ENCODE results near the gene NTSR2. TPM values are rescaled to one million over a fixed set of nuclear protein-coding genes. Genes with fewer than 3 reads are reported as not detected.
A peak's percentile ranks its signal among the peaks of the same experiment; 100 is the strongest.

NTSR2 gene
- total and polyA plus RNA-seq, 7 experiments from 2014 or later, result not detected

GRCh38 chr2:11616097-11616687 lies 53.8 kb downstream of the NTSR2 start:
- Mint-ChIP-seq H3K27ac (peak overlapping the region in 1 of 9 donors; percentile 29), H3K27me3 (peaks cover 0 to 6% (median 0%) of the 10 kb centered on the region in 5 donors), H3K4me3 (no peak overlapping the region), H3K9me3 (no peaks in the 10 kb centered on the region), H3K4me1 (no peaks in the 10 kb centered on the region), H3K36me3 (no peaks in the 10 kb centered on the region)
- ChIA-PET CTCF (no interaction called here), POLR2A (no interaction called here)
- Histone ChIP-seq H3K27ac (ENCODE audit: low read depth, low read length) (no peak overlapping the region), H3K4me1 (ENCODE audit: control insufficient read depth in 2 of 2, insufficient read depth in 2 of 2, low read length in 2 of 2) (no peaks in the 10 kb centered on the region), H3K4me3 (ENCODE audit: low read length) (no peak overlapping the region), H3K9me3 (ENCODE audit: control insufficient read depth in 2 of 3, low read length in 3 of 3) (no peaks in the 10 kb centered on the region), H3K27me3 (ENCODE audit: control insufficient read depth in 2 of 2, insufficient read depth in 2 of 2, low read length in 2 of 2) (no peaks in the 10 kb centered on the region), H3K36me3 (ENCODE audit: control insufficient read depth in 2 of 3, insufficient read depth in 3 of 3, low read length in 3 of 3) (no peaks in the 10 kb centered on the region)
- ATAC-seq (no peak), DNase-seq (no peak)
- intact Hi-C loops (cut with micrococcal nuclease), result no loop called here

GRCh38 chr2:11615209-11615608 lies 54.8 kb downstream of the NTSR2 start:
- Mint-ChIP-seq H3K27ac (no peak overlapping the region), H3K4me1 (no peaks in the 10 kb centered on the region), H3K27me3 (peaks cover 0 to 8% (median 0%) of the 10 kb centered on the region in 5 donors), H3K9me3 (no peaks in the 10 kb centered on the region), H3K4me3 (no peak overlapping the region), H3K36me3 (no peaks in the 10 kb centered on the region)
- Histone ChIP-seq H3K27me3 (ENCODE audit: control insufficient read depth in 2 of 2, insufficient read depth in 2 of 2, low read length in 2 of 2) (no peaks in the 10 kb centered on the region), H3K4me1 (ENCODE audit: control insufficient read depth in 2 of 2, insufficient read depth in 2 of 2, low read length in 2 of 2) (no peaks in the 10 kb centered on the region), H3K27ac (ENCODE audit: low read depth, low read length) (no peak overlapping the region), H3K36me3 (ENCODE audit: control insufficient read depth in 2 of 3, insufficient read depth in 3 of 3, low read length in 3 of 3) (no peaks in the 10 kb centered on the region), H3K9me3 (ENCODE audit: control insufficient read depth in 2 of 3, low read length in 3 of 3) (no peaks in the 10 kb centered on the region), H3K4me3 (ENCODE audit: low read length) (no peak overlapping the region)
- no peak for DNase-seq
- CTCF ChIA-PET, result interaction anchor here (0.6 kb wide), 1 partner anchor 761 kb away, joined by 3 read pairs; no protein-coding TSS in a partner anchor
- no peak for ATAC-seq
- intact Hi-C loops (cut with micrococcal nuclease), result no loop called here
- POLR2A ChIA-PET, result no interaction called here

- peaks cover 0 to 13% (median 0%) of the 10 kb centered on the region in 5 donors for H3K27me3 Mint-ChIP-seq
- DNase-seq, result no peak
- Histone ChIP-seq H3K9me3 (ENCODE audit: control insufficient read depth in 2 of 3, low read length in 3 of 3) (no peaks in the 10 kb centered on the region), H3K4me1 (ENCODE audit: control insufficient read depth in 2 of 2, insufficient read depth in 2 of 2, low read length in 2 of 2) (no peaks in the 10 kb centered on the region), H3K4me3 (ENCODE audit: low read length) (no peak overlapping the region), H3K27ac (ENCODE audit: low read depth, low read length) (no peak overlapping the region), H3K27me3 (ENCODE audit: control insufficient read depth in 2 of 2, insufficient read depth in 2 of 2, low read length in 2 of 2) (no peaks in the 10 kb centered on the region), H3K36me3 (ENCODE audit: control insufficient read depth in 2 of 3, insufficient read depth in 3 of 3, low read length in 3 of 3) (no peaks in the 10 kb centered on the region)
- intact Hi-C loops (cut with micrococcal nuclease), result no loop called here
- H3K4me3 Mint-ChIP-seq, result no peak overlapping the region
- no peak for ATAC-seq
- no peak overlapping the region for H3K27ac Mint-ChIP-seq
- H3K4me1 Mint-ChIP-seq, result no peaks in the 10 kb centered on the region
- H3K9me3 Mint-ChIP-seq, result no peaks in the 10 kb centered on the region
- CTCF ChIA-PET, result no interaction called here
- no peaks in the 10 kb centered on the region for H3K36me3 Mint-ChIP-seq
- POLR2A ChIA-PET, result no interaction called here
Observed at GRCh38 chr2:11613297-11613696, 56.7 kb downstream of the NTSR2 start.

GRCh38 chr2:11612553-11613215 lies 57.3 kb downstream of the NTSR2 start:
- no peaks in the 10 kb centered on the region for H3K9me3 ChIP-seq (ENCODE audit: control insufficient read depth in 2 of 3, low read length in 3 of 3)
- peaks cover 0 to 15% (median 0%) of the 10 kb centered on the region in 5 donors for H3K27me3 Mint-ChIP-seq
- ATAC-seq (no peak), DNase-seq (no peak)
- H3K36me3 Mint-ChIP-seq, result no peaks in the 10 kb centered on the region
- H3K27ac ChIP-seq (ENCODE audit: low read depth, low read length), result no peak overlapping the region
- no peaks in the 10 kb centered on the region for H3K9me3 Mint-ChIP-seq
- H3K4me1 ChIP-seq (ENCODE audit: control insufficient read depth in 2 of 2, insufficient read depth in 2 of 2, low read length in 2 of 2), result no peaks in the 10 kb centered on the region
- no peaks in the 10 kb centered on the region for H3K36me3 ChIP-seq (ENCODE audit: control insufficient read depth in 2 of 3, insufficient read depth in 3 of 3, low read length in 3 of 3)
- no peak overlapping the region for H3K27ac Mint-ChIP-seq
- no peaks in the 10 kb centered on the region for H3K27me3 ChIP-seq (ENCODE audit: control insufficient read depth in 2 of 2, insufficient read depth in 2 of 2, low read length in 2 of 2)
- ChIA-PET CTCF (no interaction called here), POLR2A (no interaction called here)
- no peak overlapping the region for H3K4me3 ChIP-seq (ENCODE audit: low read length)
- intact Hi-C loops (cut with micrococcal nuclease), result no loop called here
- H3K4me3 Mint-ChIP-seq, result no peak overlapping the region
- no peaks in the 10 kb centered on the region for H3K4me1 Mint-ChIP-seq

GRCh38 chr2:11611251-11611650 lies 58.7 kb downstream of the NTSR2 start:
- Histone ChIP-seq H3K36me3 (ENCODE audit: control insufficient read depth in 2 of 3, insufficient read depth in 3 of 3, low read length in 3 of 3) (no peaks in the 10 kb centered on the region), H3K9me3 (ENCODE audit: control insufficient read depth in 2 of 3, low read length in 3 of 3) (no peaks in the 10 kb centered on the region), H3K4me1 (ENCODE audit: control insufficient read depth in 2 of 2, insufficient read depth in 2 of 2, low read length in 2 of 2) (no peaks in the 10 kb centered on the region), H3K27ac (ENCODE audit: low read depth, low read length) (no peak overlapping the region), H3K27me3 (ENCODE audit: control insufficient read depth in 2 of 2, insufficient read depth in 2 of 2, low read length in 2 of 2) (no peaks in the 10 kb centered on the region), H3K4me3 (ENCODE audit: low read length) (no peak overlapping the region)
- Mint-ChIP-seq H3K9me3 (no peaks in the 10 kb centered on the region), H3K36me3 (no peaks in the 10 kb centered on the region), H3K4me3 (peak overlapping the region in 1 of 10 donors; percentile 3), H3K27me3 (peaks cover 0 to 15% (median 0%) of the 10 kb centered on the region in 5 donors), H3K27ac (no peak overlapping the region), H3K4me1 (no peaks in the 10 kb centered on the region)
- no peak for DNase-seq
- POLR2A ChIA-PET, result no interaction called here
- no peak for ATAC-seq
- intact Hi-C loops (cut with micrococcal nuclease), result no loop called here
- CTCF ChIA-PET, result no interaction called here

GRCh38 chr2:11610624-11611242 lies 59.3 kb downstream of the NTSR2 start:
- no peak overlapping the region for H3K27ac ChIP-seq (ENCODE audit: low read depth, low read length)
- intact Hi-C loops (cut with micrococcal nuclease), result no loop called here
- DNase-seq (no peak), ATAC-seq (peak; percentile 18)
- no peak overlapping the region for H3K4me3 ChIP-seq (ENCODE audit: low read length)
- no peaks in the 10 kb centered on the region for H3K4me1 Mint-ChIP-seq
- CTCF ChIA-PET, result no interaction called here
- no peaks in the 10 kb centered on the region for H3K9me3 Mint-ChIP-seq
- POLR2A ChIA-PET, result no interaction called here
- H3K36me3 ChIP-seq (ENCODE audit: control insufficient read depth in 2 of 3, insufficient read depth in 3 of 3, low read length in 3 of 3), result no peaks in the 10 kb centered on the region
- H3K9me3 ChIP-seq (ENCODE audit: control insufficient read depth in 2 of 3, low read length in 3 of 3), result no peaks in the 10 kb centered on the region
- no peak overlapping the region for H3K27ac Mint-ChIP-seq
- no peaks in the 10 kb centered on the region for H3K4me1 ChIP-seq (ENCODE audit: control insufficient read depth in 2 of 2, insufficient read depth in 2 of 2, low read length in 2 of 2)
- no peaks in the 10 kb centered on the region for H3K27me3 ChIP-seq (ENCODE audit: control insufficient read depth in 2 of 2, insufficient read depth in 2 of 2, low read length in 2 of 2)
- peaks cover 0 to 15% (median 0%) of the 10 kb centered on the region in 5 donors for H3K27me3 Mint-ChIP-seq
- H3K36me3 Mint-ChIP-seq, result no peaks in the 10 kb centered on the region
- H3K4me3 Mint-ChIP-seq, result no peak overlapping the region

All from naive thymus-derived CD4-positive, alpha-beta T cell (primary cell).